ENCODE measurements around the gene ZCCHC17.
"Not testable (repeated sequence)": the region's sequence is repeated elsewhere in the genome, so short reads cannot be mapped to it uniquely, and the experiment has no call there.

The ZCCHC17 gene

GRCh38 chr1:31296486-31297276 lies at the start of gene ZCCHC17, which contains the start of gene SNRNP40:
Gene ZCCHC17 (plus strand): TSS chr1:31297032. CDS start chr1:31310099, 13,067 bp downstream.
Gene SNRNP40 (minus strand): TSS chr1:31296788. CDS start chr1:31296751, 37 bp downstream.
- peak; percentile 100 for DNase-seq

DNA sequence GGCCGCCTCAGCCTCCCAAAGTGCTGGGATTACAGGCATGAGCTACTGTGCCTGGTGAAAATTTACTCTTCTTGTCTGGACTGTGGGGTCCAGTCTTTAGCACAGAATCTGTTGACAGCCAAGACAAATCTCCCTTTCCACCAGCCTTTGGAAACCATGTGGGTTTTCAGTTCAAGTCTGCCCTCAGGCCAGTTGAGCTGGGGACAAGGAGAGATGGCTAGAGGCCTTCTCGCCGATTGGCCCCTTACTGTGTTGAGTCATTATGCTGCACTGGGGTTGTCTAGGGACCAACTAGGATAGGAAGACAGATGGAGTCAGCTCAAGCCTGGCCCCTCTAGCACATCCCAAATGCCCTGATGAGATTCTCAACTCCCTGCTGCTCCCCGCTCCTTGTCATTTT lies 48.6 kb upstream of the ZCCHC17 start:
- DNase-seq = no peak

GRCh38 chr1:31249854-31250253 lies 47.0 kb upstream of the ZCCHC17 start:
- no peak for DNase-seq

DNA sequence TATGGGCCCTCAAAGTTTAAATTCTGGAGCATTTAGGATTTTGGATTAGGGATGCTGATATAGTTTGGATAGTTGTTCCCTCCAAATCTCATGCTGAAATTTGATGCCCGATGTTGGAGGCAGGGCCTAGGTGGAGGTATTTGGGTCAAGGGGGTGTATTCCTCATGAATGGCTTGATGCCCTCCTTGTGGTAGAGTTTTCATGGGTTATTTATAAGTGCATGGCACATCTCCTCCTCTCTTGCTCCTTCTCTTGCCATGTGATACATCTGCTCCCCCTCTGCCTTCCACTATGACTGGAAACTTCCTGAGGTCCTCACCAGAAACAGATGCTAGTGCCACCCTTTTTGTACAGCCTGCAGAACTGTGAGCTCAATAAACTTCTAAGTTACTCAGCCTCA lies 39.6 kb upstream of the ZCCHC17 start:
- no peak for DNase-seq

- DNase-seq = no peak
These were observed 38.3 kb upstream of the ZCCHC17 start for GRCh38 chr1:31258581-31258980.

DNA sequence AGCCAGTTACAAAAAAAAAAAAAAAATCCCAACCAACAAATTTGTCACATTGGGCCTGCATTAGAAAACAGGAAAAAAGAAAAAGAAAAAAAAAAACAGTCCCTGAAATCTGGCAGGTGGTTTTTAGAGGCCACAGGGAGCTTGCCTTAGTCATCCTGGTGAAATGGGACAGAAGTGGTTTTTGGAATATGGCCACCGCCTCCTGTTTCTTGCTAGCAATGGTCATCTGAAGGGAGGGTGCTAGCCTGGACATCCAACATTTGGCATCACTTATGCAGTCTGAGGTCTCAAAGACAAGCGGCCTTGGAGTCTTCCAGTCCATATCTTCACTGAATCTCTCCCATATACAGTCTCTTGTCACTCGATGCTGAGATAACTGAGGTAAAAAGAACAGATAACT lies 37.1 kb upstream of the ZCCHC17 start:
- DNase-seq = no peak

- DNase-seq = no peak
These were observed 34.9 kb upstream of the ZCCHC17 start for GRCh38 chr1:31261916-31262315.

DNA sequence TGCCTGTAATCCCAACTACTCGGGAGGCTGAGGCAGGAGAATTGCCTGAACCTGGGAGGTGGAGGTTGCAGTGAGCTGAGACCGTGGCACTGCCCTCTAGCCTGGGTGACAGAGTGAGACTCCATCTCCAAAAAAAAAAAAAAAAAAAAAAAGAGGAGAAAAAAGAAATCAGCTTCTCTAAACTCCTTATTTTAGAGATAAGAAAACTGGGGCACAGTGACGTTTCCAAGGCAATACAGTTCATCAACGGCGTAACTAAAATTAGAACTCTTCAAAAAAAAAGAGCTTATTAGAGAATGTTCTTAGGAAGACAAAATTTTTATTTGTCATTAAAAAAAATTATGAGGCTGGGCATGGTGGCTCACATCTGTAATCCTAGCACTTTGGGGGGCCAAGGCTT lies 34.4 kb upstream of the ZCCHC17 start:
- DNase-seq = not testable (repeated sequence)

GRCh38 chr1:31263408-31263807 lies 33.4 kb upstream of the ZCCHC17 start:
- no peak for DNase-seq

DNA sequence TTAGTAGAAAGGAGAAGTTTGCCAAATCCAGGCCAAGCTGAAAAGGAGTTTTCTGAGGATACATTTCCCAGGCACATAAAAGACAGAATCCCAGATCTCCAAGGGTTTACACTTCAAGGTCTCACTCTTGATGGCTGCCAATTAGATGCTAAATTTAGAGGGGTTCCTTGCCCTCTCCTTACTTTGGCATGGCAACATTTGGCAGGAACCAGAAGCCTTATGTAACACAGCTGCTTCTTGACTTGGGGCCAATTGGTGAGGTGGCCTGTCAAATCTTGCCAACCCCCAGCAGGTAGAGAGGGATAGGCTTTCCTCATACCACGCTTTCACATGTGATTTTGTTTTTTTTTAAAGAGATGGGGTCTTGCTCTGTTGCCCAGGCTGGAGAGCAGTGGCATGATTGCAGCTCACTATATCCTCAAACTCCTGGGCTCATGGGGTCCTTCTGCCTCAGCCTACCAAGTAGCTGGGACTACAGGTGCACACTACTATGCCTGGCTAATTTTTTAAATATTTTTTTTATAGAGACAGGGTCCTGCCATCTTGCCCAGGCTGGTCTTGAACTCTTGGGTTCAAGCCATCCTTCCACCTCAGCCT lies 31.9 kb upstream of the ZCCHC17 start:
- no peak for DNase-seq

DNA sequence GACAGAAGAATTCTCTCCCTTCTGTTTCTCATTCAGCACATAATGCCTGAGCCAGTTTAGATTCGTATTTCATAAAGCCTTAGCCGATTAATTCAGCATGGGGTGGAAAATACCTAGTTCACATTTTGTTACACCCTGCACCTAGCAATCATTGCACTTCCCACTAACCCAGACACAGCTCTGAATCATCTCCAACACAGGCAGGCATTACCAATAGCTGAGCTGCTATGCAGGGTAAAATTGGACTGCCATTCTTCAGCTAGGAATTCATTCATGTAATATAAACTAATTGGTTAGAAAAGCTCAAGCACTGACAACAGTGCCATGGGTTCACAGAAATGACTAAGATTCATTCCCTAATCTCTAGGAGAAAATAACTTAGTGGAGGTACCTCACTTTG lies 30.3 kb upstream of the ZCCHC17 start:
- no peak for DNase-seq

DNA sequence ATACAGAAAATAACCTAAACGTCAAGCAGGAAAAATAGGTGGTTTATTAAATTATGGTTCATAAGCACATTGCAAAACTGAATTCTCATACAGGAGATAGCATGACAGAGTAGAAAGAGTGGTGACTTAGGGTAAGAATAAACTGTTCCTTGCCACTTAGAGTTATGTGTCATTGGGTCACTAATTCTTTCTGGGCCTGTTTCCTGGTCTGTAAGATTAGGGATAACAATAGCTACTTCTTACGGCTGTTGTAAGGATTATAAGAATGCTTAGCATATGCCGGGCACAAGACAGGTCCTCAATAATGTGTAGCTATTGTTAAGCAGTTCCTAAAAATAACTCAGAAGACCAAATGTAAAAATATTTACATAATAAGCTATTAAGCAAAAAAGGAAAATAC lies 24.5 kb upstream of the ZCCHC17 start:
- no peak for DNase-seq

GRCh38 chr1:31273619-31274018 lies 23.2 kb upstream of the ZCCHC17 start:
- no peak for DNase-seq

DNA sequence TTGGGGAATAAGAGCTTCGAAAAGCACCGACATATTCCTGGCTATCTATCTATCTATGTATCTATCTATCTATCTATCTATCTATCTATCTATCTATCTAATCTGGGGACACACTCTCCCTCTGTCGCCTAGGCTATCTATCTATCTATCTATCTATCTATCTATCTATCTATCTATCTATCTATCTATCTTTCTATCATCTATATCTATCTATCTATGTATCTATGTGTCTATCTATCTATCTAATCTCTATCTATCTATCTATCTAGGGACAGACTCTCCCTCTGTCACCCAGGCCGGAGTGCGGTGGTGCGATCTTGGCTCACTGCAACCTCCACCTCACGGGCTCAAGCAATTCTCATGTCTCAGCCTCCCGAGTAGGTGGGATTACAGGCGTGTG lies 14.4 kb upstream of the ZCCHC17 start:
- DNase-seq = not testable (repeated sequence)

- not testable (repeated sequence) for DNase-seq
These were observed 9.0 kb upstream of the ZCCHC17 start for GRCh38 chr1:31287791-31288190.

DNA sequence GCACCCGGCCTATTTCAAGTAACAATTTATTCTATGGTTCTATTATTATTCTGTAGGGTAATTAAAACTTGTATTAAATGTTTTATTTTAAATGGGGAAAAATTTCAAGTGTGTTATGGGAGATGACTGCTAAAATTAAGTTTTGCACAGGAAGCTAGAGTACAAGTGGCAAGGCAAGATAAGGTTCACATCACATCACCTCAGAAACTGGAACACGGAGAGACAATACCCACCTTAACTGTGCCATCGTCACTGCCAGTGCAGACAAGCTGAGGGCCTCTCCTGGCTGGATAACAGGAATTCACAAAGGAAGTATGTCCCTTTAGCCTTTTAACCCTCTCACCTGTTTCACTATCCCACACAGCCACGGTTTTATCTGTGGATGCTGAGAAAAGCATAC lies 7.8 kb upstream of the ZCCHC17 start:
- peak; percentile 45 for DNase-seq

- DNase-seq = no peak
These were observed 852 bp upstream of the ZCCHC17 start for GRCh38 chr1:31295874-31296485.

- no peak for DNase-seq
These were observed 730 bp downstream of the ZCCHC17 start for GRCh38 chr1:31297277-31298247.

DNA sequence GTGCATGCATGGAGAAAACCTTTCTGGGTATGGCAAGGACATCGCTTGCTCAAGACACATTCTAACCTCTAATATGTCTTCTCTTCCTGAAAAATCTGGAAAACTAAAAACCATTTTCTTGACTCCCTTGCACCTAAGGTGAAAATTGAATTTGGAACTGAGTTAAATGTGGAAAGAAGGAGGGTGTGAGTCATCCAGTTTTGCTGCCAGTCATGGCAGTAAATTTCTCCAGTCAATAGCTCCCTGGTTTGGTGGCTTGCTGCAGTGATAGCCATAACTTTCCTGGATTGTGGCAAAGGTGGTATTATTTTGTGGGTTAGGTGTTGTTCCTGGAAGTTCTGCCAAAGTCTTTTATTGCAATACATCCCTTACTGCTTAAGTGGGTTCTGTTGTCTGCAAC lies 2.5 kb downstream of the ZCCHC17 start:
- DNase-seq = no peak

GRCh38 chr1:31300193-31300592 lies 3.4 kb downstream of the ZCCHC17 start:
- DNase-seq = no peak

- no peak for DNase-seq
These were observed 6.0 kb downstream of the ZCCHC17 start for GRCh38 chr1:31302709-31303441.

DNA sequence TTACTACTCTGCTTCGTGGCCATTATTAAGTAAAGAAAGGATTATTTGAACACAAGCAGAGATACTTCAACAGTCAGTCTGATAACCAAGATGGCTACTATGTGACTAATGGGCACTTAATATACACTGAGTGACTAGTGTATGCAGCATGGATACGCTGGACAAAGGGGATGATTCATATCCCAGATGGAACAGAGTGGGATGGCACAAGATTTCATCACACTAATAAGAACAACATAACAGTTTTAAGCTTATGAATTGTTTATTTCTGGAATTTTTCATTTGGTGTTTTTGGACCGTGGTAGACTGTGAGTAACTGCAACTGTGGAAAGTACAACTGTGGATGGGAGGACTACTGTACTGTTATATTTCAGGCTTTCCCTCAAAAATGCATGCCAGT lies 9.4 kb downstream of the ZCCHC17 start:
- no peak for DNase-seq
